Suprapubic skin (tissue), 4 donors: ENCODE results near the gene IFI44. TPM values are rescaled to one million over a fixed set of nuclear protein-coding genes. Genes with fewer than 3 reads are reported as not detected.

Experiments used
- DNase-seq, 2 donors: peaks; one replicate each; pipeline ENCODE4 v3.0.0-alpha.2; 2019; ENCODE audit warnings: low spot score in 2 of 2
- H3K27ac ChIP-seq: fragments of 200-600 bp; sonication (generic); one replicate; pipeline ENCODE4 v1.5.1; 2019
- H3K27me3 ChIP-seq: fragments of 200-600 bp; sonication (generic); one replicate; pipeline ENCODE4 v1.5.1; 2019
- H3K36me3 ChIP-seq: fragments of 200-600 bp; sonication (generic); one replicate; pipeline ENCODE4 v1.5.1; 2019
- H3K4me1 ChIP-seq: fragments of 200-600 bp; sonication (generic); one replicate; pipeline ENCODE4 v1.5.1; 2019
- H3K4me3 ChIP-seq: fragments of 200-600 bp; sonication (generic); one replicate; pipeline ENCODE4 v1.5.1; 2019; ENCODE audit warnings: mild to moderate bottlenecking
- H3K9me3 ChIP-seq: fragments of 200-600 bp; sonication (generic); one replicate; pipeline ENCODE4 v1.5.1; 2019
- EP300 ChIP-seq: sonication (generic); formaldehyde crosslinking; IDR thresholded peaks from one replicate; pipeline ENCODE4 v1.6.1; 2017; ENCODE audit warnings: antibody characterized with exemption
- POLR2A ChIP-seq, 2 donors: fragments of 450-650 bp; IDR thresholded peaks; one replicate each; pipeline ENCODE4 v1.6.1; 2017; ENCODE audit warnings: antibody characterized with exemption in 2 of 2, mild to moderate bottlenecking in 2 of 2, moderate library complexity in 2 of 2
- POLR2AphosphoS5 ChIP-seq, 3 donors: sonication (generic); formaldehyde crosslinking; IDR thresholded peaks; one replicate each; pipeline ENCODE4 v1.6.1; 2017; ENCODE audit warnings: antibody characterized with exemption in 3 of 3
- WGBS: methylation state at CpG from one replicate; pipeline ENCODE4 v1.1.5; 2018; 5-methylcytosine and 5-hydroxymethylcytosine counted together
- total RNA-seq, 4 donors: library from RNA; depleted of rRNA; stranded (reverse); fragments of >200 nt; gene quantifications; one replicate each; pipeline ENCODE4 v1.1.0, GENCODE V29; 2016
- TF ChIP-seq, protein P1 (sequence below), 2 donors: fragments of 200-600 bp in 1 of 2; fragments of 450-650 bp in 1 of 2; sonication (generic) in 1 of 2; IDR thresholded peaks; one replicate each; pipeline ENCODE4 v1.5.1; 2016 to 2019; ENCODE audit warnings: antibody characterized with exemption in 2 of 2, mild to moderate bottlenecking in 1 of 2, moderate library complexity in 1 of 2

Gene IFI44
- total RNA-seq, 4 donors from 2014 or later: 1.8 to 7.1 (median 2.7) TPM

DNA sequence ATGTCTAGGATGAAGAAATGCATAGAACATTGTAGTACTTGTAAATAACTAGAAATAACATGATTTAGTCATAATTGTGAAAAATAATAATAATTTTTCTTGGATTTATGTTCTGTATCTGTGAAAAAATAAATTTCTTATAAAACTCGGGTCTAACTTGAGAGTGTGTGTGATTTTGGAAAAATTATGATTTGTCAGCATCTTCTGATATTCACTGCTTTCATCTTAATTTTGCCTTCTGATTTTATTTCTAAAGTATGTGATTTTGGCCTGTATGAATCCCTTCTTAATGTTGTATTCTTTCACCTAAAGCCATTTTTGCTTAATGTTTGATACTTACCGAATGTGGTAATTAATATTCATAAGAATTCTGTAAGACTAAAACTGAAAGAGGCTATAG is 14.3 kb downstream of the IFI44 start:
- no peak overlapping the region for H3K27ac ChIP-seq
- H3K4me3 ChIP-seq: no peak overlapping the region
- H3K9me3 ChIP-seq: no peaks in the 10 kb centered on the region
- DNase-seq: no peak
- H3K27me3 ChIP-seq: no peaks in the 10 kb centered on the region
- no peaks in the 10 kb centered on the region for H3K4me1 ChIP-seq
- peaks cover 29% of the 10 kb centered on the region for H3K36me3 ChIP-seq
- WGBS: 87% methylated on average over 2 of the region's 2 CpGs
- TF ChIP-seq, protein P1, sequence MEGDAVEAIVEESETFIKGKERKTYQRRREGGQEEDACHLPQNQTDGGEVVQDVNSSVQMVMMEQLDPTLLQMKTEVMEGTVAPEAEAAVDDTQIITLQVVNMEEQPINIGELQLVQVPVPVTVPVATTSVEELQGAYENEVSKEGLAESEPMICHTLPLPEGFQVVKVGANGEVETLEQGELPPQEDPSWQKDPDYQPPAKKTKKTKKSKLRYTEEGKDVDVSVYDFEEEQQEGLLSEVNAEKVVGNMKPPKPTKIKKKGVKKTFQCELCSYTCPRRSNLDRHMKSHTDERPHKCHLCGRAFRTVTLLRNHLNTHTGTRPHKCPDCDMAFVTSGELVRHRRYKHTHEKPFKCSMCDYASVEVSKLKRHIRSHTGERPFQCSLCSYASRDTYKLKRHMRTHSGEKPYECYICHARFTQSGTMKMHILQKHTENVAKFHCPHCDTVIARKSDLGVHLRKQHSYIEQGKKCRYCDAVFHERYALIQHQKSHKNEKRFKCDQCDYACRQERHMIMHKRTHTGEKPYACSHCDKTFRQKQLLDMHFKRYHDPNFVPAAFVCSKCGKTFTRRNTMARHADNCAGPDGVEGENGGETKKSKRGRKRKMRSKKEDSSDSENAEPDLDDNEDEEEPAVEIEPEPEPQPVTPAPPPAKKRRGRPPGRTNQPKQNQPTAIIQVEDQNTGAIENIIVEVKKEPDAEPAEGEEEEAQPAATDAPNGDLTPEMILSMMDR (IDR thresholded peaks at IDR 0.05): no peak
- no peak for TF ChIP-seq POLR2A (IDR thresholded peaks at IDR 0.05)
- TF ChIP-seq POLR2AphosphoS5 (IDR thresholded peaks at IDR 0.05): no peak
- TF ChIP-seq EP300: no peak

GRCh38 chr1:78664763-78665162 is 15.1 kb downstream of the IFI44 start:
- Histone ChIP-seq H3K4me3 (no peak overlapping the region), H3K9me3 (no peaks in the 10 kb centered on the region), H3K27me3 (no peaks in the 10 kb centered on the region), H3K27ac (no peak overlapping the region), H3K36me3 (peaks cover 22% of the 10 kb centered on the region), H3K4me1 (no peaks in the 10 kb centered on the region)
- TF ChIP-seq POLR2A (IDR thresholded peaks at IDR 0.05) (no peak), EP300 (no peak), POLR2AphosphoS5 (IDR thresholded peaks at IDR 0.05) (no peak)
- TF ChIP-seq, protein P1 (IDR thresholded peaks at IDR 0.05): no peak
- WGBS: 79% methylated on average over 1 of the region's 1 CpG
- DNase-seq: no peak

DNA sequence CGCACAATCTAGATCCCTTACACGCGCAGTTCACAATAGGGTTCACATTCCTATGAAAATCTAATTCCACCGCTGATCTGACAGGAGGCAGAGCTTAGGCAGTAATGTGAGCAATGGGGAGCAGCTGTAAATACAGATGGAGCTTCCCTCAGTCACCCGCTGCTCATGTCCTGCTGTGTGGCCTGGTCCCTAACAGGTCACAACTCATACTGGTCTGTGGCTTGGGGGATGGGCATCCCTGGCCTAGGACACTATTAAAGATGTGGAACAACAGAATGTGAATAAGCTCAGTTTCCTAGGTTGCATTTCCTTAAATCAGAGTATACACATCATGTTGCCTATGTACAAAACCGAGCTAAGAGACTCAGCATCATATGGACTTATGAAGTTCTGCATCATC is 16.2 kb downstream of the IFI44 start:
- TF ChIP-seq EP300 (no peak), POLR2AphosphoS5 (IDR thresholded peaks at IDR 0.05) (no peak), POLR2A (IDR thresholded peaks at IDR 0.05) (no peak)
- TF ChIP-seq, protein P1 (IDR thresholded peaks at IDR 0.05): no peak
- Histone ChIP-seq H3K4me3 (no peak overlapping the region), H3K36me3 (peaks cover 19% of the 10 kb centered on the region), H3K27ac (no peak overlapping the region), H3K27me3 (no peaks in the 10 kb centered on the region), H3K4me1 (no peaks in the 10 kb centered on the region), H3K9me3 (no peaks in the 10 kb centered on the region)
- no peak for DNase-seq
- 91% methylated on average over 6 of the region's 6 CpGs for WGBS

- Histone ChIP-seq H3K4me1 (no peaks in the 10 kb centered on the region), H3K36me3 (peaks cover 9% of the 10 kb centered on the region), H3K4me3 (no peak overlapping the region), H3K27me3 (no peaks in the 10 kb centered on the region), H3K27ac (no peak overlapping the region), H3K9me3 (no peaks in the 10 kb centered on the region)
- TF ChIP-seq, protein P1 (IDR thresholded peaks at IDR 0.05): no peak
- TF ChIP-seq POLR2AphosphoS5 (IDR thresholded peaks at IDR 0.05) (no peak), POLR2A (IDR thresholded peaks at IDR 0.05) (no peak), EP300 (no peak)
- WGBS: 68% methylated on average over 1 of the region's 1 CpG
- DNase-seq: no peak
Measured at GRCh38 chr1:78667939-78668338, 18.3 kb downstream of the IFI44 start.

- Histone ChIP-seq H3K4me1 (no peaks in the 10 kb centered on the region), H3K36me3 (peaks cover 4% of the 10 kb centered on the region), H3K9me3 (no peaks in the 10 kb centered on the region), H3K27ac (no peak overlapping the region), H3K4me3 (no peak overlapping the region), H3K27me3 (no peaks in the 10 kb centered on the region)
- TF ChIP-seq POLR2AphosphoS5 (IDR thresholded peaks at IDR 0.05): no peak
- DNase-seq: no peak
Measured at GRCh38 chr1:78668427-78668826, 18.8 kb downstream of the IFI44 start.

- Histone ChIP-seq H3K27ac (no peak overlapping the region), H3K4me1 (no peaks in the 10 kb centered on the region), H3K27me3 (no peaks in the 10 kb centered on the region), H3K4me3 (no peak overlapping the region), H3K9me3 (no peaks in the 10 kb centered on the region), H3K36me3 (no peaks in the 10 kb centered on the region)
- TF ChIP-seq POLR2A (IDR thresholded peaks at IDR 0.05): no peak
- TF ChIP-seq, protein P1 (IDR thresholded peaks at IDR 0.05): no peak
- TF ChIP-seq POLR2AphosphoS5 (IDR thresholded peaks at IDR 0.05): no peak
- TF ChIP-seq EP300: no peak
- whole genome bisulfite sequencing: 100% methylated on average over 1 of the region's 1 CpG
- no peak for DNase-seq
Measured at GRCh38 chr1:78672428-78672827, 22.8 kb downstream of the IFI44 start.
